Smooth muscle cell (in vitro differentiated cells): ENCODE results near the gene EXOC1. TPM values are rescaled to one million over a fixed set of nuclear protein-coding genes. Genes with fewer than 3 reads are reported as not detected.

Source experiments
- DNase-seq: peaks from one replicate; lab custom pipeline; 2025; ENCODE audit not compliant: unreplicated experiment; lab: John Stamatoyannopoulos, UW
- H2AFZ ChIP-seq: fragments of 200-600 bp; sonication (generic); 2 replicates; pipeline ENCODE4 v1.6.0; 2016; ENCODE audit warnings: antibody characterized with exemption, low read depth, mild to moderate bottlenecking
- H3F3A ChIP-seq: fragments of 200-600 bp; sonication (generic); 2 replicates; pipeline ENCODE4 v1.6.0; 2017; ENCODE audit warnings: antibody characterized with exemption, low read depth
- H3K27ac ChIP-seq: fragments of 200-600 bp; sonication (generic); 2 replicates; pipeline ENCODE4 v1.5.1; 2016; ENCODE audit warnings: low read depth, mild to moderate bottlenecking
- H3K27me3 ChIP-seq: fragments of 200-600 bp; sonication (generic); 2 replicates; pipeline ENCODE4 v1.6.1; 2016; ENCODE audit warnings: low read depth, mild to moderate bottlenecking
- H3K36me3 ChIP-seq: fragments of 200-600 bp; sonication (generic); 2 replicates; pipeline ENCODE4 v1.5.1; 2016; ENCODE audit warnings: low read depth
- H3K4me1 ChIP-seq: fragments of 200-600 bp; sonication (generic); 2 replicates; pipeline ENCODE4 v1.5.1; 2016; ENCODE audit warnings: low read depth
- H3K4me2 ChIP-seq: fragments of 200-600 bp; sonication (generic); 2 replicates; pipeline ENCODE4 v1.6.0; 2016; ENCODE audit warnings: mild to moderate bottlenecking
- H3K4me3 ChIP-seq: fragments of 200-600 bp; sonication (generic); 2 replicates; pipeline ENCODE4 v1.5.1; 2016; ENCODE audit warnings: mild to moderate bottlenecking
- H3K79me2 ChIP-seq: fragments of 200-600 bp; sonication (generic); 2 replicates; pipeline ENCODE4 v1.6.0; 2016; ENCODE audit warnings: low read depth, mild to moderate bottlenecking
- H3K9ac ChIP-seq: fragments of 200-600 bp; sonication (generic); 2 replicates; pipeline ENCODE4 v1.6.0; 2016; ENCODE audit warnings: low read depth
- H3K9me3 ChIP-seq: fragments of 200-600 bp; sonication (generic); replicated peaks from 2 replicates; pipeline ENCODE4 v1.5.1; 2016; ENCODE audit warnings: low read depth
- H4K20me1 ChIP-seq: fragments of 200-600 bp; sonication (generic); 2 replicates; pipeline ENCODE4 v1.6.0; 2016; ENCODE audit warnings: low read depth
- CTCF ChIP-seq: fragments of 200-600 bp; sonication (generic); IDR thresholded peaks from 2 replicates; pipeline ENCODE4 v1.5.1; 2017; ENCODE audit warnings: borderline replicate concordance, mild to moderate bottlenecking, antibody characterized with exemption; ENCODE audit not compliant: insufficient read depth, poor library complexity, severe bottlenecking
- WGBS: methylation state at CpG from one replicate; pipeline ENCODE4 v1.1.7; 2016; ENCODE audit warnings: low lambda C conversion rate; 5-methylcytosine and 5-hydroxymethylcytosine counted together
- polyA plus RNA-seq: library from polyadenylated mRNA; unstranded; fragments of >200 nt; fragmentation: Nextera tagmentation; extraction: Ambion mirVana; gene quantifications from 2 replicates; pipeline ENCODE4 v1.2.1, GENCODE V29; 2016
- total RNA-seq: library from RNA; depleted of rRNA; stranded (reverse); fragments of >200 nt; gene quantifications from 2 replicates; pipeline ENCODE4 v1.2.3, GENCODE V29; 2014

Gene EXOC1
- total and polyA plus RNA-seq, 2 experiments from 2014 or later, result 18.5 to 34.2 TPM

- TF ChIP-seq CTCF, result no peak
- Histone ChIP-seq H3K9ac (no peak overlapping the region), H3K4me2 (no peak overlapping the region), H3K27ac (no peak overlapping the region), H4K20me1 (no peaks in the 10 kb centered on the region), H3K27me3 (no peaks in the 10 kb centered on the region), H3K4me1 (peaks cover 6% of the 10 kb centered on the region), H2AFZ (no peak overlapping the region), H3F3A (no peaks in the 10 kb centered on the region), H3K36me3 (no peaks in the 10 kb centered on the region), H3K79me2 (peaks cover 10% of the 10 kb centered on the region), H3K4me3 (no peak overlapping the region), H3K9me3 (no peaks in the 10 kb centered on the region)
- WGBS, result 81% methylated on average over 9 of the region's 9 CpGs
- DNase-seq, result no peak
Observed at GRCh38 chr4:55849724-55850123, 3.7 kb upstream of the EXOC1 start.

DNA sequence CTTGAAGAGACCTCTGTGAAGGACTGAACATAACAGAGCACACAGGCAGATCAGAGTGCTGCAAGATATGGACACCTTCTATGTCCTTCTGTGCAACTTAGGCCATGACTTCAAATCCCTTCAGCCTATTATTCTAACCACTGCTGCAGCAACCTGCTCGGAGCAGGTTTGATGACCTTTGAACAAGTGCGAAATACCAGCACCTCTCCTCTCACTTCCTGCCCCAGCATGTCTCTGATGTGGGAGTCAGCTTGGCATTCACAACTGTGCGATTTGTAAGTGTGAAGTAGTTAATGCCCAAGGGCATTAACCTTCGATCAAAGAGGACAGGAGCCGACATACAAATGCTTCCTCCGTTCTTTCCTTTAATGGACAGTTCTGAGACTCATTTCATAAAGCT, 1.6 kb upstream of the EXOC1 start:
- Histone ChIP-seq H3K36me3 (no peaks in the 10 kb centered on the region), H3F3A (no peaks in the 10 kb centered on the region), H3K9me3 (no peaks in the 10 kb centered on the region), H3K4me2 (no peak overlapping the region), H3K4me3 (no peak overlapping the region), H4K20me1 (no peaks in the 10 kb centered on the region), H3K9ac (no peak overlapping the region), H3K4me1 (peaks cover 8% of the 10 kb centered on the region), H3K27ac (no peak overlapping the region), H2AFZ (no peak overlapping the region), H3K79me2 (peaks cover 29% of the 10 kb centered on the region), H3K27me3 (no peaks in the 10 kb centered on the region)
- WGBS, result 83% methylated on average over 6 of the region's 6 CpGs
- no peak for DNase-seq
- no peak for TF ChIP-seq CTCF

- no peaks in the 10 kb centered on the region for H3K27me3 ChIP-seq
- no peaks in the 10 kb centered on the region for H3K36me3 ChIP-seq
- no peaks in the 10 kb centered on the region for H3F3A ChIP-seq
- peak overlapping the region; percentile 88 for H3K4me2 ChIP-seq
- peaks cover 37% of the 10 kb centered on the region for H3K79me2 ChIP-seq
- H3K4me1 ChIP-seq, result peaks cover 8% of the 10 kb centered on the region
- H3K9ac ChIP-seq, result peak overlapping the region; percentile 86
- H2AFZ ChIP-seq, result peak overlapping the region; percentile 97
- H3K27ac ChIP-seq, result no peak overlapping the region
- TF ChIP-seq CTCF, result no peak
- H3K4me3 ChIP-seq, result peak overlapping the region; percentile 92
- H4K20me1 ChIP-seq, result peaks cover 6% of the 10 kb centered on the region
- WGBS, result 16% methylated on average over 7 of the region's 7 CpGs
- DNase-seq, result no peak
- no peaks in the 10 kb centered on the region for H3K9me3 ChIP-seq
Observed at GRCh38 chr4:55854129-55854528, 681 bp downstream of the EXOC1 start.

GRCh38 chr4:55857586-55857985, 4.1 kb downstream of the EXOC1 start:
- Histone ChIP-seq H3K79me2 (peaks cover 39% of the 10 kb centered on the region), H4K20me1 (peaks cover 6% of the 10 kb centered on the region), H3K9me3 (no peaks in the 10 kb centered on the region), H3K9ac (no peak overlapping the region), H3K4me1 (peaks cover 8% of the 10 kb centered on the region), H3F3A (no peaks in the 10 kb centered on the region), H3K36me3 (no peaks in the 10 kb centered on the region), H3K27me3 (no peaks in the 10 kb centered on the region), H3K4me3 (no peak overlapping the region), H2AFZ (no peak overlapping the region), H3K27ac (no peak overlapping the region), H3K4me2 (no peak overlapping the region)
- WGBS, result 95% methylated on average over 1 of the region's 1 CpG
- TF ChIP-seq CTCF, result no peak
- DNase-seq, result no peak
